Activated naive CD4-positive, alpha-beta T cell treated with anti-CD3 and anti-CD28 coated beads for 36 hours (primary cell): ENCODE data around the gene POTEI. TPM values are rescaled to one million over a fixed set of nuclear protein-coding genes. Genes with fewer than 3 reads are reported as not detected.
"Not testable (repeated sequence)": the region's sequence is repeated elsewhere in the genome, so short reads cannot be mapped to it uniquely, and the experiment has no call there.

Experiments used
- CTCF ChIA-PET: fragments of 350-600 bp; sonication (Branson Sonifier 250); formaldehyde crosslinking; loops from one replicate; lab custom pipeline; 2021; ENCODE audit warnings: antibody characterized with exemption; lab: Charles Lee
- DNase-seq: peaks from one replicate; pipeline ENCODE4 v3.0.0-alpha.2; 2020
- H3K27ac Mint-ChIP-seq: one replicate; pipeline ENCODE4 v1.8.0; 2021; ENCODE audit warnings: mild to moderate bottlenecking, mixed read lengths
- H3K27me3 Mint-ChIP-seq: one replicate; pipeline ENCODE4 v1.8.0; 2021; ENCODE audit warnings: low read depth, mixed read lengths
- H3K36me3 Mint-ChIP-seq: one replicate; pipeline ENCODE4 v1.8.0; 2021; ENCODE audit warnings: low read depth, mixed read lengths
- H3K4me1 Mint-ChIP-seq: one replicate; pipeline ENCODE4 v1.8.0; 2021; ENCODE audit warnings: low read depth, mixed read lengths
- H3K4me3 Mint-ChIP-seq: one replicate; pipeline ENCODE4 v1.8.0; 2021; ENCODE audit warnings: mild to moderate bottlenecking, moderate library complexity, mixed read lengths
- H3K9me3 Mint-ChIP-seq: one replicate; pipeline ENCODE4 v1.8.0; 2021; ENCODE audit warnings: mixed read lengths
- intact Hi-C: fragments of 100-400 bp; cut with micrococcal nuclease; formaldehyde crosslinking; loops from one replicate; pipeline ENCODE4 v1.15.1; 2023
- total RNA-seq, 2 experiments: library from RNA; stranded (reverse); gene quantifications; one replicate each; pipeline ENCODE4 v1.2.3, GENCODE V29; 2021

POTEI gene
- not detected for total RNA-seq

GRCh38 chr2:130509228-130509627 lies at the start of gene POTEI:
POTEI (minus strand) TSS chr2:130509328; CDS start chr2:130509235, 93 bp downstream.
- intact Hi-C loops: not testable (repeated sequence)

GRCh38 chr2:130556441-130556840 lies 47.3 kb upstream of the POTEI start:
- intact Hi-C loops, DNase-seq, H3K9me3 Mint-ChIP-seq, H3K36me3 Mint-ChIP-seq, H3K4me1 Mint-ChIP-seq, H3K4me3 Mint-ChIP-seq, CTCF ChIA-PET, H3K27me3 Mint-ChIP-seq, H3K27ac Mint-ChIP-seq: not testable (repeated sequence)

More at GRCh38 chr2:130509228-130509627, at the start of gene POTEI:
- H3K4me1 Mint-ChIP-seq, DNase-seq, H3K27ac Mint-ChIP-seq, H3K4me3 Mint-ChIP-seq, H3K27me3 Mint-ChIP-seq, CTCF ChIA-PET, H3K9me3 Mint-ChIP-seq, H3K36me3 Mint-ChIP-seq: not testable (repeated sequence)

GRCh38 chr2:130554178-130554577 lies 45.0 kb upstream of the POTEI start:
- H3K36me3 Mint-ChIP-seq, CTCF ChIA-PET, H3K4me1 Mint-ChIP-seq, H3K27me3 Mint-ChIP-seq, H3K9me3 Mint-ChIP-seq, H3K4me3 Mint-ChIP-seq, H3K27ac Mint-ChIP-seq, intact Hi-C loops, DNase-seq: not testable (repeated sequence)

- H3K9me3 Mint-ChIP-seq: not testable (repeated sequence)
Observed at GRCh38 chr2:130549475-130549874, 40.3 kb upstream of the POTEI start.

GRCh38 chr2:130548418-130548817 lies 39.3 kb upstream of the POTEI start:
- intact Hi-C loops, DNase-seq, CTCF ChIA-PET, H3K4me1 Mint-ChIP-seq, H3K36me3 Mint-ChIP-seq, H3K27me3 Mint-ChIP-seq, H3K27ac Mint-ChIP-seq, H3K9me3 Mint-ChIP-seq, H3K4me3 Mint-ChIP-seq: not testable (repeated sequence)

More at GRCh38 chr2:130549475-130549874, 40.3 kb upstream of the POTEI start:
- CTCF ChIA-PET, intact Hi-C loops, H3K27ac Mint-ChIP-seq, H3K36me3 Mint-ChIP-seq, H3K27me3 Mint-ChIP-seq, DNase-seq, H3K4me1 Mint-ChIP-seq, H3K4me3 Mint-ChIP-seq: not testable (repeated sequence)

DNA sequence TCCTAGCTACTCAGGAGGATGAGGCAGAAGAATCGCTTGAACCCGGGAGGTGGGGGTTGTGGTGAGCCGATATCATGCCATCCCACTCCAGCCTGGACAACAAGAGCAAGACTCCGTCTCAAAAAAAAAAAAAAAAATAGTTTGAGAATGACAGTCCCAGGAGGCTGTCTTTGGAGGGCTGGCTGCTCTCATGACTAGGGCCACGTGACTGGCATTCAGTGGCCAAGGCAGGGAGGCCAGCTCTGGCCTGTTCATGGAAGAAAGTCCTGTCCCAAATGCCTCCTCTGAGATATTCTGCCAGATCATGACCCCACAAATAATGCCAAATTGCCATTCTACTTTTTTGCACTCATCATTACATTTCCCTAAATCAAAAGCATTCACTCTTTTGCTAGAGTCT lies 35.9 kb upstream of the POTEI start:
- H3K36me3 Mint-ChIP-seq, intact Hi-C loops, H3K27me3 Mint-ChIP-seq, H3K27ac Mint-ChIP-seq, DNase-seq, H3K4me3 Mint-ChIP-seq, H3K4me1 Mint-ChIP-seq, CTCF ChIA-PET, H3K9me3 Mint-ChIP-seq: not testable (repeated sequence)

- H3K36me3 Mint-ChIP-seq, CTCF ChIA-PET, H3K9me3 Mint-ChIP-seq, DNase-seq, H3K4me1 Mint-ChIP-seq, intact Hi-C loops, H3K27ac Mint-ChIP-seq, H3K4me3 Mint-ChIP-seq, H3K27me3 Mint-ChIP-seq: not testable (repeated sequence)
Observed at GRCh38 chr2:130543785-130544528, 34.8 kb upstream of the POTEI start.

GRCh38 chr2:130542789-130543188 lies 33.7 kb upstream of the POTEI start:
- H3K9me3 Mint-ChIP-seq, H3K27me3 Mint-ChIP-seq, H3K27ac Mint-ChIP-seq, CTCF ChIA-PET, H3K36me3 Mint-ChIP-seq, H3K4me1 Mint-ChIP-seq, H3K4me3 Mint-ChIP-seq, DNase-seq, intact Hi-C loops: not testable (repeated sequence)

DNA sequence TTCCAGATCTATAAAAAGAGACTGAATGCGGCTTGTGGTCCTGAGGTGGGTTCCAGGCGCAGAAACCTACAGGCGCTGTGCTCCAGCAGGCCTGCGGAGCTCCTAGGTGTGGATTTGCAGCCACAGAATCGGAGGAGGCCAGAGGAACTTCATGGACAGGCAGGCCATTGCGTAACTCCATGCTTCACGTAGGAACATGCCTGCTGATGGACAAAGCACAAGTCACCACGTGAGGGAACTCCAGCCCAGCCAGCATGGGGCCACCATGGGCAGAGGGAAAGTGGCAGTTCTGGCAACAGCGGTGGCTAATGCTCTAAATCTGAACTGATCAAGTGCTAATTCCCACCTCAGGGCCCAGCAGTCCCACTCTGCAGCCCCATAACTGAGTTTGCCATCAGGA lies 29.1 kb upstream of the POTEI start:
- CTCF ChIA-PET, DNase-seq: not testable (repeated sequence)

DNA sequence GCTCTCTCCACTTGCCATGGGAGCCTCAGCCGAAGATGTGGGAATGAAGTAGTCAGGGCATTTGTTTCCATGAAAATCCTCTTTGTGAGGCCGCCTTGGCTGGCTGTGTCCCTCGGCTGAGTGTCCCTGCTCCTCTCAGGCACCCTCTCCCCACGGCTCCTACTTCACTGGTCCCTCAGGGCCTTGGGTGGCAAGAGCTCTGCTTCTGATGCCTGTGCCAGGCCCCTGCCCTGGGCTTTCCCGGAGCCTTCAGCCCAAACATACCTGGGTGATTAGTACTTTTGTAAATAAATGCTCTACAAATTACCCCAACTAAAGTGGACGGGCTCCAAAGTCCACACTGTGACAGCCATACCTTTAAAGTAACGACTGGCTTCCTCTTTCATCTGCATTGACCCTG lies 27.5 kb upstream of the POTEI start:
- not testable (repeated sequence) for H3K27ac Mint-ChIP-seq, DNase-seq

More for the DNA sequence above, 29.1 kb upstream of the POTEI start:
- H3K9me3 Mint-ChIP-seq, H3K27me3 Mint-ChIP-seq, H3K4me1 Mint-ChIP-seq, intact Hi-C loops, H3K4me3 Mint-ChIP-seq, H3K36me3 Mint-ChIP-seq, H3K27ac Mint-ChIP-seq: not testable (repeated sequence)

DNA sequence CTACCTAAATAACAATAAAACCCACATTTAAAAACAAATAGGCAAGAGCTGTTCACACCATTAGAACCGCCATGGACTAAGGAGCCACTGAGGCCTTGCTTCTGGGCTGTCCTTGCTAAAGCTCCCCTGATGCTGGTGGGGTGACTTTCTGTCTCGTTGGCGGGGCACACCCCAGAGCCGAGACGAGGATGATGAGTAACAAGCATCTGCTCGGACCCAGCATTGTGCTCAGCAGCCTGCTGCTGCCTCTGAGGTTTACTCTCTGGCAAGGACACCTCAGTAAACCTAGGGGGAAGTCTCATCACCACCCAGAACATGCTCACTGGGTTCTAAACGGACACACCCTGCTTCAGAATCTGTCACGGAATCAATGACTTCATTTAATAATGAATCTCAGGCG lies 22.5 kb upstream of the POTEI start:
- H3K4me1 Mint-ChIP-seq, intact Hi-C loops, H3K27ac Mint-ChIP-seq, H3K4me3 Mint-ChIP-seq, H3K9me3 Mint-ChIP-seq, H3K27me3 Mint-ChIP-seq, H3K36me3 Mint-ChIP-seq, CTCF ChIA-PET, DNase-seq: not testable (repeated sequence)

More for the DNA sequence above, 27.5 kb upstream of the POTEI start:
- H3K4me1 Mint-ChIP-seq, CTCF ChIA-PET, H3K27me3 Mint-ChIP-seq, intact Hi-C loops, H3K4me3 Mint-ChIP-seq, H3K36me3 Mint-ChIP-seq, H3K9me3 Mint-ChIP-seq: not testable (repeated sequence)

GRCh38 chr2:130531225-130531624 lies 22.1 kb upstream of the POTEI start:
- H3K36me3 Mint-ChIP-seq, H3K9me3 Mint-ChIP-seq, CTCF ChIA-PET, intact Hi-C loops, DNase-seq, H3K4me3 Mint-ChIP-seq, H3K27ac Mint-ChIP-seq, H3K27me3 Mint-ChIP-seq, H3K4me1 Mint-ChIP-seq: not testable (repeated sequence)

DNA sequence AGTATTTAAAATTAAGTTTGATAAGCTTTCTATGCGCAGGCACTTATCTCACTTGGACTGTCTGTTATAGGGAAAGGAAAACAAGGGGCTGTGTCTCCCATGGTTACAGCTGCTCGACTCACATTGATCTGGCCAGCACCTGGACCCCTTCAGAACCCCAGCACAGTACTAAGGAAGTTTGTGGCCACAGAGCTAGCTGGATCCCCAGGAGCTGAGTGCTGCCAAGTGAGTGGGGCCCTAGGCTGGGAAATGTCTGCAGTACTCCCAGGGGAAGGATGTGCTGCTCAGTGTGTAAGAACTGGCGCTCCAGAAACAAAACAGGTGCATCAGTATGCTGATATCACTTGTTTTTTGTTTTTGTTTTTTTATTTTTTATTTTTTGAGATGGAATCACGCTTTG lies 21.1 kb upstream of the POTEI start:
- intact Hi-C loops, H3K27me3 Mint-ChIP-seq, CTCF ChIA-PET, H3K9me3 Mint-ChIP-seq, DNase-seq, H3K4me1 Mint-ChIP-seq, H3K36me3 Mint-ChIP-seq, H3K27ac Mint-ChIP-seq, H3K4me3 Mint-ChIP-seq: not testable (repeated sequence)
